BLaER1 treated with 17β-estradiol and CSF1 and Interleukin-3, amounts not matched to agents 10 nM and 100 nM (cell line): ENCODE data around the gene ADAMTSL1.
"Not testable (repeated sequence)": the region's sequence is repeated elsewhere in the genome, so short reads cannot be mapped to it uniquely, and the experiment has no call there.

Experiments
- H3K27ac ChIP-seq, 11 experiments: shearing (Covaris generic); formaldehyde crosslinking; 2 replicates each; pipeline ENCODE4 v1.8.1; 2022
- H3K27me3 ChIP-seq, 11 experiments: shearing (Covaris generic); formaldehyde crosslinking; 2 replicates each; pipeline ENCODE4 v1.8.1; 2022
- H3K36me3 ChIP-seq, 11 experiments: shearing (Covaris generic); formaldehyde crosslinking; 2 replicates each; pipeline ENCODE4 v1.8.1; 2022
- H3K4me1 ChIP-seq, 10 experiments: shearing (Covaris generic); formaldehyde crosslinking; 2 replicates each; pipeline ENCODE4 v1.8.1; 2022
- H3K4me2 ChIP-seq, 11 experiments: shearing (Covaris generic); formaldehyde crosslinking; 2 replicates each; pipeline ENCODE4 v1.8.1; 2022
- H3K4me3 ChIP-seq, 10 experiments: shearing (Covaris generic); formaldehyde crosslinking; 2 replicates each; pipeline ENCODE4 v1.8.1; 2022
- H3K9ac ChIP-seq, 11 experiments: shearing (Covaris generic); formaldehyde crosslinking; 2 replicates each; pipeline ENCODE4 v1.8.1; 2022
- H3K9me3 ChIP-seq, 11 experiments: shearing (Covaris generic); formaldehyde crosslinking; replicated peaks in 1 of 11; 2 replicates each; pipeline ENCODE4 v1.8.1; 2022
- H4K20me1 ChIP-seq, 11 experiments: shearing (Covaris generic); formaldehyde crosslinking; 2 replicates each; pipeline ENCODE4 v1.8.1; 2022
- Cebpa-rat ChIP-seq, 11 experiments: shearing (Covaris generic); IDR thresholded peaks; 2 replicates each; pipeline ENCODE4 v1.8.1; 2022

The ADAMTSL1 gene

GRCh38 chr9:18923167-18923566 lies 449.2 kb downstream of the ADAMTSL1 start:
- Histone ChIP-seq H3K4me2 (no peak overlapping the region), H3K4me1 (peaks cover 0 to 10% (median 6%) of the 10 kb centered on the region in 10 experiments; a peak in 11 of 20 replicates), H3K9ac (no peak overlapping the region), H3K27me3 (no peaks in the 10 kb centered on the region), H4K20me1 (no peaks in the 10 kb centered on the region), H3K27ac (no peak overlapping the region), H3K9me3 (peaks cover 0 to 4% (median 0%) of the 10 kb centered on the region in 11 experiments; a peak in 5 of 22 replicates), H3K36me3 (no peaks in the 10 kb centered on the region), H3K4me3 (no peak overlapping the region)
- no peak for TF ChIP-seq Cebpa-rat (IDR thresholded peaks at IDR 0.05)

GRCh38 chr9:18923671-18924430 lies 449.9 kb downstream of the ADAMTSL1 start:
- no peak for TF ChIP-seq Cebpa-rat (IDR thresholded peaks at IDR 0.05)
- Histone ChIP-seq H3K4me1 (peaks cover 0 to 10% (median 6%) of the 10 kb centered on the region in 10 experiments; a peak in 11 of 20 replicates), H3K27me3 (no peaks in the 10 kb centered on the region), H3K4me2 (no peak overlapping the region), H3K9ac (no peak overlapping the region), H3K9me3 (peaks cover 0 to 10% (median 0%) of the 10 kb centered on the region in 11 experiments; a peak in 7 of 22 replicates), H3K36me3 (no peaks in the 10 kb centered on the region), H3K4me3 (no peak overlapping the region), H4K20me1 (no peaks in the 10 kb centered on the region), H3K27ac (no peak overlapping the region)

- no peaks in the 10 kb centered on the region for H3K27me3 ChIP-seq
- peaks cover 0 to 11% (median 0%) of the 10 kb centered on the region in 11 experiments; a peak in 7 of 22 replicates for H3K9me3 ChIP-seq
- no peak overlapping the region for H3K9ac ChIP-seq
- H3K4me2 ChIP-seq, result no peak overlapping the region
- H3K4me1 ChIP-seq, result peaks cover 0 to 10% (median 6%) of the 10 kb centered on the region in 10 experiments; a peak in 11 of 20 replicates
- no peak overlapping the region for H3K4me3 ChIP-seq
- no peak for TF ChIP-seq Cebpa-rat (IDR thresholded peaks at IDR 0.05)
- no peaks in the 10 kb centered on the region for H3K36me3 ChIP-seq
- no peak overlapping the region for H3K27ac ChIP-seq
- H4K20me1 ChIP-seq, result no peaks in the 10 kb centered on the region
Observed at GRCh38 chr9:18925880-18926279, 451.9 kb downstream of the ADAMTSL1 start.

DNA sequence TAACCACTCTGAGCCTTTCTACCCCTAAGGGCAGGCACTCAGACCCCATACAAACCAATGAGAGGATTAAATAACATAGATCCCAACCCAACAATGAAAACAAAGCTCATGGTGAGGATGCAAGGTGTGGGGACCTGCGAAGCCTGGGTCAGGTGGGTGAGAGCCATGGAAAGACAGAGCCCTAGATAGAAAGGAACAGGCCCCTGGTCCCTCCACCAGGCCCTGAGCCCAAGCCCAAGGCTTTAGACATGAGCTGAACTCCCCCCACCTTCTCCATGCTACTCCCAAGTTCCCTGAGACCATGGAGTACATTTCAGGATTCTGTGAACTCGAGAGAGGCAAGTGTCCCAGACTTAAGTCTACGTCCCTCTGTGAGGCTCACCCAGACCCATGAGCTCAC lies 452.6 kb downstream of the ADAMTSL1 start:
- TF ChIP-seq Cebpa-rat (IDR thresholded peaks at IDR 0.05), result no peak
- no peaks in the 10 kb centered on the region for H3K36me3 ChIP-seq
- H3K9me3 ChIP-seq, result peaks cover 0 to 11% (median 0%) of the 10 kb centered on the region in 11 experiments; a peak in 7 of 22 replicates
- H3K9ac ChIP-seq, result no peak overlapping the region
- H3K4me2 ChIP-seq, result no peak overlapping the region
- no peak overlapping the region for H3K4me3 ChIP-seq
- H3K27me3 ChIP-seq, result no peaks in the 10 kb centered on the region
- peaks cover 0 to 10% (median 6%) of the 10 kb centered on the region in 10 experiments; a peak in 11 of 20 replicates for H3K4me1 ChIP-seq
- no peaks in the 10 kb centered on the region for H4K20me1 ChIP-seq
- no peak overlapping the region for H3K27ac ChIP-seq

- no peaks in the 10 kb centered on the region for H3K4me1 ChIP-seq
- H3K9me3 ChIP-seq, result peaks cover 0 to 11% (median 0%) of the 10 kb centered on the region in 11 experiments; a peak in 7 of 22 replicates
- H4K20me1 ChIP-seq, result no peaks in the 10 kb centered on the region
- no peak for TF ChIP-seq Cebpa-rat (IDR thresholded peaks at IDR 0.05)
- H3K27ac ChIP-seq, result no peak overlapping the region
- no peaks in the 10 kb centered on the region for H3K27me3 ChIP-seq
- H3K9ac ChIP-seq, result no peak overlapping the region
- H3K4me2 ChIP-seq, result no peak overlapping the region
- no peak overlapping the region for H3K4me3 ChIP-seq
- no peaks in the 10 kb centered on the region for H3K36me3 ChIP-seq
Observed at GRCh38 chr9:18928711-18929110, 454.8 kb downstream of the ADAMTSL1 start.

GRCh38 chr9:18930611-18931010 lies 456.7 kb downstream of the ADAMTSL1 start:
- peaks cover 0 to 13% (median 9%) of the 10 kb centered on the region in 11 experiments; a peak in 16 of 22 replicates for H3K9me3 ChIP-seq
- not testable (repeated sequence) for H3K4me1 ChIP-seq, H3K36me3 ChIP-seq, H3K27me3 ChIP-seq, H3K4me2 ChIP-seq, H3K27ac ChIP-seq, H3K9ac ChIP-seq, H4K20me1 ChIP-seq, H3K4me3 ChIP-seq

DNA sequence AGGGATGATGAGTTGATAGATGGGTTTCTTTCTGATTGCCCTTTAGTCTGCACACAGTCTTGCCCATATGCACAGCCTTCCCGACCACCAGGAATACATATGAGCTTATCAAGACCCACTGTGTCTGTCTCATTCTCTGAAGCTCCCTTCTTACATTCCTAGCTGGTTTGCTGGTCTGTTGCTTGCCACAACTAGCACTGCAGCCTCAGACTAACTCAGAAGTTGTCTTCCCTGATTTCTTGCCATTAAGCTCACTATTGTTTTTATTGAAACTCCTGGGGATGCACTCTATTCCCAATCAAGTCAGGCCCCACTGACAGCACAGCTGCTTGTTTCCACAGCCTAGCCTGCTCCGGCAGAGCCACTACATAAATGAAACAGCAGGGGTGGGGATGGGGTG lies 461.6 kb downstream of the ADAMTSL1 start:
- Histone ChIP-seq H3K36me3 (no peaks in the 10 kb centered on the region), H3K9me3 (peaks cover 0 to 19% (median 8%) of the 10 kb centered on the region in 11 experiments; a peak in 12 of 22 replicates), H3K27me3 (no peaks in the 10 kb centered on the region), H3K4me2 (no peak overlapping the region), H4K20me1 (no peaks in the 10 kb centered on the region), H3K27ac (no peak overlapping the region), H3K4me3 (no peak overlapping the region), H3K9ac (no peak overlapping the region), H3K4me1 (no peaks in the 10 kb centered on the region)
- TF ChIP-seq Cebpa-rat (IDR thresholded peaks at IDR 0.05), result no peak

- H3K27ac ChIP-seq, result no peak overlapping the region
- no peak for TF ChIP-seq Cebpa-rat (IDR thresholded peaks at IDR 0.05)
Observed at GRCh38 chr9:18936094-18936871, 462.3 kb downstream of the ADAMTSL1 start.

DNA sequence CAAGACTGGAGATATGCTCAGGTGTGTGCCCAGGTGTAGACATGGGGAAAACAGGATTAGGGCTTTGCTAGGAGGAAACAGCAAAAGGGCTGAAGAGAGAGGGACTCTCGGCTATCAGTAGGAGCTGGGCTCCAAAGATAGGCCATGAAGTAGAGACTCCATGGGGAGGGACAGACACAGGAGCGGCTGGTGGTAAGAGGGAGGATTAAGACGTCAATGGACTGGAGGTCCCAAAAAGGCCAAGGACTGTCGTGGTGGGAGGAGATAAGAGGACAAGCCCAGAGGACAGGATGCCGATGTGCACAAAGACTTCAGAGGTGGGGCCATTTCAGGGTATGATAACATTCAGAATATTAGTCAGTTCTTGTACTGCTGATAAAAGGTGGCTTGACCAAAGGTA lies 466.0 kb downstream of the ADAMTSL1 start:
- Histone ChIP-seq H3K9me3 (peaks cover 0 to 14% (median 0%) of the 10 kb centered on the region in 11 experiments; a peak in 7 of 22 replicates), H3K4me1 (peaks cover 13 to 29% (median 24%) of the 10 kb centered on the region in 10 experiments), H3K9ac (no peak overlapping the region), H3K36me3 (no peaks in the 10 kb centered on the region), H3K27ac (peak overlapping the region in 1 of 11 experiments; percentile 3; a peak in 1 of 22 replicates), H4K20me1 (no peaks in the 10 kb centered on the region), H3K4me3 (no peak overlapping the region), H3K4me2 (no peak overlapping the region), H3K27me3 (no peaks in the 10 kb centered on the region)
- no peak for TF ChIP-seq Cebpa-rat (IDR thresholded peaks at IDR 0.05)

More at GRCh38 chr9:18936094-18936871, 462.3 kb downstream of the ADAMTSL1 start:
- no peaks in the 10 kb centered on the region for H3K36me3 ChIP-seq
- H3K9me3 ChIP-seq, result peaks cover 0 to 19% (median 8%) of the 10 kb centered on the region in 11 experiments; a peak in 12 of 22 replicates
- no peak overlapping the region for H3K4me2 ChIP-seq
- no peaks in the 10 kb centered on the region for H3K4me1 ChIP-seq
- H3K9ac ChIP-seq, result no peak overlapping the region
- no peaks in the 10 kb centered on the region for H4K20me1 ChIP-seq
- H3K27me3 ChIP-seq, result no peaks in the 10 kb centered on the region
- H3K4me3 ChIP-seq, result no peak overlapping the region
